K562 (cell line): ENCODE results near the gene SERPINI2. TPM values are rescaled to one million over a fixed set of nuclear protein-coding genes. Genes with fewer than 3 reads are reported as not detected.

Experiments
- ATAC-seq: fragments of 200-7000 bp; cut with Tn5 transposase; 3 replicates; pipeline ENCODE4 v1.9.1; 2020; ENCODE audit warnings: moderate library complexity
- BruUV-seq: library from RNA; stranded (reverse); fragments of 400-500 nt; replicated peaks from 2 replicates; lab custom pipeline; 2021; lab: Mats Ljungman, UMichigan
- CTCF ChIA-PET: fragments of 300-600 bp; formaldehyde crosslinking; extraction: SDS; loops from one replicate; lab custom pipeline; 2021; ENCODE audit warnings: low intra/inter-chr PET ratio; lab: Yijun Ruan, JAX
- POLR2A ChIA-PET: fragments of 300-600, 350-650 bp; sonication (Branson Sonifier 250); formaldehyde crosslinking; extraction: SDS; loops from one replicate; lab custom pipeline; 2021; ENCODE audit warnings: antibody characterized with exemption, inconsistent platforms; lab: Yijun Ruan, JAX
- DNase-seq, 4 experiments: peaks; one replicate each; pipeline versions ENCODE4 v3.0.0 to v3.0.0-alpha.2; 2011 to 2018; ENCODE audit warnings: low spot score in 3 of 4, mixed read lengths in 3 of 4; ENCODE audit errors: extremely low read depth in 1 of 4
- FAIRE-seq: peaks from 2 replicates; lab custom pipeline; 2011; peaks lifted over from hg19 to GRCh38; lab: Jason Lieb, UNC
- H2AFZ ChIP-seq: 2 replicates; pipeline ENCODE4 v1.6.0; 2011; ENCODE audit warnings: low read depth, low read length, control low read depth, inconsistent platforms
- H3K27ac ChIP-seq: fragments of 200-600 bp; 3 replicates; pipeline ENCODE4 v1.8.0; 2011; ENCODE audit warnings: low read depth, mild to moderate bottlenecking, control low read depth, inconsistent platforms, low read length, moderate library complexity, mixed read lengths; ENCODE audit errors: extremely low read depth
- H3K27me3 ChIP-seq, 2 experiments: fragments of 300-600 bp in 1 of 2; 2 replicates in 1 of 2; 3 replicates in 1 of 2; pipeline versions ENCODE4 v1.6.0 to v1.8.0; 2011; ENCODE audit warnings: inconsistent platforms in 2 of 2, low read length in 2 of 2, mild to moderate bottlenecking in 1 of 2, mixed read lengths in 1 of 2, moderate library complexity in 1 of 2; ENCODE audit not compliant: control insufficient read depth in 2 of 2, insufficient read depth in 2 of 2
- H3K36me3 ChIP-seq: fragments of 300-600 bp; 3 replicates; pipeline ENCODE4 v1.8.0; 2011; ENCODE audit warnings: mild to moderate bottlenecking, low read length, inconsistent platforms; ENCODE audit not compliant: control insufficient read depth, insufficient read depth
- H3K4me1 ChIP-seq, 2 experiments: fragments of 200-600 bp in 1 of 2; replicated peaks in 1 of 2; 2 replicates in 1 of 2; 3 replicates in 1 of 2; pipeline versions ENCODE4 v1.5.1 to v1.8.0; 2011; ENCODE audit warnings: inconsistent platforms in 2 of 2, low read length in 2 of 2, mild to moderate bottlenecking in 1 of 2, mixed read lengths in 1 of 2, moderate library complexity in 1 of 2; ENCODE audit not compliant: control insufficient read depth in 2 of 2, insufficient read depth in 2 of 2
- H3K4me2 ChIP-seq: 2 replicates; pipeline ENCODE4 v1.6.1; 2011; ENCODE audit warnings: low read length, control low read depth, inconsistent platforms, mixed read lengths; ENCODE audit not compliant: insufficient read depth
- H3K4me3 ChIP-seq: fragments of 200-600 bp; sonication (generic), shearing (Covaris generic); 2 replicates; pipeline ENCODE4 v1.5.1; 2016; ENCODE audit warnings: control low read depth, inconsistent platforms
- H3K79me2 ChIP-seq: fragments of 200-600 bp; 3 replicates; pipeline ENCODE4 v1.8.0; 2011; ENCODE audit warnings: low read length, inconsistent platforms; ENCODE audit not compliant: control insufficient read depth, insufficient read depth
- H3K9ac ChIP-seq, 2 experiments: 2 replicates each; pipeline versions ENCODE4 v1.6.0 to v1.6.1; 2011; ENCODE audit warnings: low read depth in 2 of 2, low read length in 2 of 2, control low read depth in 1 of 2, inconsistent platforms in 1 of 2, mild to moderate bottlenecking in 1 of 2, mixed read lengths in 1 of 2; ENCODE audit not compliant: insufficient read depth in 1 of 2
- H3K9me1 ChIP-seq: one replicate; pipeline ENCODE4 v1.6.0; 2011; ENCODE audit warnings: inconsistent platforms, mild to moderate bottlenecking, low read length, moderate library complexity; ENCODE audit not compliant: control insufficient read depth, insufficient read depth
- H3K9me3 ChIP-seq: replicated peaks from 2 replicates; pipeline ENCODE4 v1.5.1; 2011; ENCODE audit warnings: low read depth, low read length, inconsistent platforms; ENCODE audit not compliant: control insufficient read depth, insufficient read depth
- H4K20me1 ChIP-seq: replicated peaks from 2 replicates; pipeline ENCODE4 v1.6.1; 2011; ENCODE audit warnings: low read length, inconsistent platforms, mixed read lengths; ENCODE audit not compliant: control insufficient read depth, insufficient read depth
- BCOR ChIP-seq: fragments of 450-650 bp; IDR thresholded peaks from 2 replicates; pipeline ENCODE4 v1.6.1; 2016
- EGR1 ChIP-seq: fragments of 450-650 bp; conservative IDR thresholded peaks from 2 replicates; pipeline ENCODE4 v1.6.1; 2017; ENCODE audit warnings: mild to moderate bottlenecking
- OTX1 ChIP-seq: fragments of 450-650 bp; formaldehyde crosslinking; IDR thresholded peaks from 2 replicates; pipeline ENCODE4 v1.4.0; 2022; ENCODE audit warnings: mild to moderate bottlenecking
- RBBP5 ChIP-seq: fragments of 200-600 bp; sonication (generic); IDR thresholded peaks from 2 replicates; pipeline ENCODE4 v1.6.1; 2012; ENCODE audit warnings: borderline replicate concordance, mild to moderate bottlenecking, low read length, control low read depth, inconsistent platforms; ENCODE audit not compliant: insufficient read depth, poor library complexity, severe bottlenecking
- SIN3A ChIP-seq, 2 experiments: fragments of 150-350 bp in 1 of 2; IDR thresholded peaks; 2 replicates each; pipeline ENCODE4 v1.6.1; 2011 to 2016; ENCODE audit warnings: borderline replicate concordance in 2 of 2, low read depth in 2 of 2, low read length in 2 of 2, mild to moderate bottlenecking in 2 of 2, moderate library complexity in 2 of 2; ENCODE audit not compliant: control insufficient read depth in 1 of 2
- TAF7 ChIP-seq: fragments of 450-650 bp; IDR thresholded peaks from 2 replicates; pipeline ENCODE4 v1.6.1; 2016; ENCODE audit warnings: missing genetic modification characterization, missing compliant biosample characterization
- ZNF436 ChIP-seq: fragments of 250-450, 450-650 bp; sonication (Bioruptor Pico); formaldehyde crosslinking; IDR thresholded peaks from 2 replicates; pipeline ENCODE4 v1.7.0; 2020; ENCODE audit warnings: mild to moderate bottlenecking
- WGBS: fragments of 100-300 bp; shearing (Covaris generic); methylation state at CpG from one replicate; pipeline ENCODE4 v1.1.6; 2016; ENCODE audit warnings: low coverage, mixed read lengths; ENCODE audit not compliant: insufficient coverage; ENCODE audit errors: missing lambda C conversion rate; 5-methylcytosine and 5-hydroxymethylcytosine counted together
- in situ Hi-C: fragments of 300-500 bp; cut with MboI; formaldehyde crosslinking; loops from 4 replicates; pipeline ENCODE4 v1.15.0; 2018; ENCODE audit warnings: inconsistent platforms, mixed read lengths
- intact Hi-C: fragments of 100-400 bp; cut with micrococcal nuclease; formaldehyde crosslinking; loops from 2 replicates; pipeline ENCODE4 v1.14.2; 2022
- polyA plus RNA-seq, 8 experiments: library from polyadenylated mRNA; depleted of rRNA in 4 of 8; stranded (reverse) in 5 of 8; unstranded in 3 of 8; fragments of >200 nt; fragmentation: Nextera tagmentation in 2 of 8; fragmentation: Illumina TruSeq in 1 of 8; extraction: Ambion mirVana in 2 of 8; extraction: Trizol in 1 of 8; gene quantifications; 2 replicates each; pipeline versions ENCODE4 v1.2.1 to v1.2.3, GENCODE V29; 2011 to 2014; ENCODE audit warnings: inconsistent platforms in 1 of 8, missing spikeins in 1 of 8
- total RNA-seq, 7 experiments: library from RNA; depleted of rRNA in 6 of 7; stranded (reverse); fragments of >200 nt in 6 of 7; fragmentation: Illumina TruSeq in 2 of 7; extraction: Trizol in 2 of 7; gene quantifications; 2 replicates each; pipeline versions ENCODE4 v1.2.1 to v1.2.3, GENCODE V29; 2011 to 2021; ENCODE audit warnings: low replicate concordance in 1 of 7
- TF ChIP-seq, protein P1 (sequence below): sonication (generic); formaldehyde crosslinking; IDR thresholded peaks from 2 replicates; pipeline ENCODE4 v1.5.0; 2020; ENCODE audit warnings: missing genetic modification reagents
- TF ChIP-seq, protein P2 (sequence below): fragments of 450-650 bp; IDR thresholded peaks from 2 replicates; pipeline ENCODE4 v1.6.1; 2016; ENCODE audit warnings: missing biosample characterization, missing genetic modification characterization
- TF ChIP-seq, protein P3 (sequence below): sonication (generic); formaldehyde crosslinking; IDR thresholded peaks from 2 replicates; pipeline ENCODE4 v1.8.0; 2023; ENCODE audit warnings: mild to moderate bottlenecking, missing genetic modification reagents
- TF ChIP-seq, protein P4 (sequence below), 2 experiments: fragments of 450-650 bp; IDR thresholded peaks; 2 replicates each; pipeline ENCODE4 v1.6.1; 2016; ENCODE audit warnings: mild to moderate bottlenecking in 2 of 2, borderline replicate concordance in 1 of 2, low read depth in 1 of 2, moderate library complexity in 1 of 2

The SERPINI2 gene
- total and polyA plus RNA-seq, 9 of the 15 experiments (the other 6 are each of a cell fraction or from before 2014, with no cell fraction given), result not detected

DNA sequence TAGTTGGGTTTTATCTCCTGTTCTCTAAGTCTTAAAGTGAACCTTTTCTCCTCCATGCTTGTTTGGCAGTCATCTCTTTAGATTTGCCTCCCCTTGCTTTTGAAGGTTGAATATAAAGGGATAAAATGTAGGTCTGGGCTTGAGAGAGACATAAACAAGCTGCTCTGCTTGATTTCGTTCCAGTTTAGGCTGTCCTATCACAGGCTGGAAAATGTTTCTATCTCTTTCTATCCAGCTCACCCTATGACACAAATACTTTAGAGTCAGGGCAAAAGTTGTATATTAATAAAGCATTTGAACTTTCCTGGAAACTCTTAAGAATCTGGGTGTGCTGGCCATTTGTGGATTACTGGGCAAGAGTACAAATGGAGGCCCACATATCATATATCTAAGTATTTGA, 64.2 kb downstream of the SERPINI2 start:
- DNase-seq, result no peak
- POLR2A ChIA-PET, result no interaction called here
- H3K4me2 ChIP-seq, result no peak overlapping the region
- no peak for FAIRE-seq
- in situ Hi-C loops, result no loop called here
- no peaks in the 10 kb centered on the region for H3K36me3 ChIP-seq
- CTCF ChIA-PET, result no interaction called here
- H3K27ac ChIP-seq, result no peak overlapping the region
- no peak overlapping the region for H3K9ac ChIP-seq
- H3K9me1 ChIP-seq, result no peaks in the 10 kb centered on the region
- no peaks in the 10 kb centered on the region for H3K79me2 ChIP-seq
- no peaks in the 10 kb centered on the region for H3K4me1 ChIP-seq
- ATAC-seq, result no peak
- no TSS peak for BruUV-seq
- no peak overlapping the region for H3K4me3 ChIP-seq
- intact Hi-C loops, result no loop called here
- H3K9me3 ChIP-seq, result no peaks in the 10 kb centered on the region
- H3K27me3 ChIP-seq, result no peaks in the 10 kb centered on the region
- 0% methylated on average over 1 of the region's 1 CpG for WGBS
- H4K20me1 ChIP-seq, result no peaks in the 10 kb centered on the region
- no peak overlapping the region for H2AFZ ChIP-seq
- TF ChIP-seq ZNF436 (CRISPR knock-in tag), result no peak
- TF ChIP-seq EGR1, result no peak
- TF ChIP-seq TAF7 (tag), result no peak
- TF ChIP-seq SIN3A (IDR thresholded peaks at IDR 0.05; ENCODE audit: borderline replicate concordance in 2 of 2, control insufficient read depth in 1 of 2, low read depth in 2 of 2, low read length in 2 of 2), result no peak
- TF ChIP-seq, protein P1, sequence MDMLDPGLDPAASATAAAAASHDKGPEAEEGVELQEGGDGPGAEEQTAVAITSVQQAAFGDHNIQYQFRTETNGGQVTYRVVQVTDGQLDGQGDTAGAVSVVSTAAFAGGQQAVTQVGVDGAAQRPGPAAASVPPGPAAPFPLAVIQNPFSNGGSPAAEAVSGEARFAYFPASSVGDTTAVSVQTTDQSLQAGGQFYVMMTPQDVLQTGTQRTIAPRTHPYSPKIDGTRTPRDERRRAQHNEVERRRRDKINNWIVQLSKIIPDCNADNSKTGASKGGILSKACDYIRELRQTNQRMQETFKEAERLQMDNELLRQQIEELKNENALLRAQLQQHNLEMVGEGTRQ, result no peak
- TF ChIP-seq, protein P2, sequence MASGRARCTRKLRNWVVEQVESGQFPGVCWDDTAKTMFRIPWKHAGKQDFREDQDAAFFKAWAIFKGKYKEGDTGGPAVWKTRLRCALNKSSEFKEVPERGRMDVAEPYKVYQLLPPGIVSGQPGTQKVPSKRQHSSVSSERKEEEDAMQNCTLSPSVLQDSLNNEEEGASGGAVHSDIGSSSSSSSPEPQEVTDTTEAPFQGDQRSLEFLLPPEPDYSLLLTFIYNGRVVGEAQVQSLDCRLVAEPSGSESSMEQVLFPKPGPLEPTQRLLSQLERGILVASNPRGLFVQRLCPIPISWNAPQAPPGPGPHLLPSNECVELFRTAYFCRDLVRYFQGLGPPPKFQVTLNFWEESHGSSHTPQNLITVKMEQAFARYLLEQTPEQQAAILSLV (tag), result no peak
- TF ChIP-seq, protein P3, sequence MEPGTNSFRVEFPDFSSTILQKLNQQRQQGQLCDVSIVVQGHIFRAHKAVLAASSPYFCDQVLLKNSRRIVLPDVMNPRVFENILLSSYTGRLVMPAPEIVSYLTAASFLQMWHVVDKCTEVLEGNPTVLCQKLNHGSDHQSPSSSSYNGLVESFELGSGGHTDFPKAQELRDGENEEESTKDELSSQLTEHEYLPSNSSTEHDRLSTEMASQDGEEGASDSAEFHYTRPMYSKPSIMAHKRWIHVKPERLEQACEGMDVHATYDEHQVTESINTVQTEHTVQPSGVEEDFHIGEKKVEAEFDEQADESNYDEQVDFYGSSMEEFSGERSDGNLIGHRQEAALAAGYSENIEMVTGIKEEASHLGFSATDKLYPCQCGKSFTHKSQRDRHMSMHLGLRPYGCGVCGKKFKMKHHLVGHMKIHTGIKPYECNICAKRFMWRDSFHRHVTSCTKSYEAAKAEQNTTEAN (CRISPR knock-in tag), result no peak
- TF ChIP-seq, protein P4, sequence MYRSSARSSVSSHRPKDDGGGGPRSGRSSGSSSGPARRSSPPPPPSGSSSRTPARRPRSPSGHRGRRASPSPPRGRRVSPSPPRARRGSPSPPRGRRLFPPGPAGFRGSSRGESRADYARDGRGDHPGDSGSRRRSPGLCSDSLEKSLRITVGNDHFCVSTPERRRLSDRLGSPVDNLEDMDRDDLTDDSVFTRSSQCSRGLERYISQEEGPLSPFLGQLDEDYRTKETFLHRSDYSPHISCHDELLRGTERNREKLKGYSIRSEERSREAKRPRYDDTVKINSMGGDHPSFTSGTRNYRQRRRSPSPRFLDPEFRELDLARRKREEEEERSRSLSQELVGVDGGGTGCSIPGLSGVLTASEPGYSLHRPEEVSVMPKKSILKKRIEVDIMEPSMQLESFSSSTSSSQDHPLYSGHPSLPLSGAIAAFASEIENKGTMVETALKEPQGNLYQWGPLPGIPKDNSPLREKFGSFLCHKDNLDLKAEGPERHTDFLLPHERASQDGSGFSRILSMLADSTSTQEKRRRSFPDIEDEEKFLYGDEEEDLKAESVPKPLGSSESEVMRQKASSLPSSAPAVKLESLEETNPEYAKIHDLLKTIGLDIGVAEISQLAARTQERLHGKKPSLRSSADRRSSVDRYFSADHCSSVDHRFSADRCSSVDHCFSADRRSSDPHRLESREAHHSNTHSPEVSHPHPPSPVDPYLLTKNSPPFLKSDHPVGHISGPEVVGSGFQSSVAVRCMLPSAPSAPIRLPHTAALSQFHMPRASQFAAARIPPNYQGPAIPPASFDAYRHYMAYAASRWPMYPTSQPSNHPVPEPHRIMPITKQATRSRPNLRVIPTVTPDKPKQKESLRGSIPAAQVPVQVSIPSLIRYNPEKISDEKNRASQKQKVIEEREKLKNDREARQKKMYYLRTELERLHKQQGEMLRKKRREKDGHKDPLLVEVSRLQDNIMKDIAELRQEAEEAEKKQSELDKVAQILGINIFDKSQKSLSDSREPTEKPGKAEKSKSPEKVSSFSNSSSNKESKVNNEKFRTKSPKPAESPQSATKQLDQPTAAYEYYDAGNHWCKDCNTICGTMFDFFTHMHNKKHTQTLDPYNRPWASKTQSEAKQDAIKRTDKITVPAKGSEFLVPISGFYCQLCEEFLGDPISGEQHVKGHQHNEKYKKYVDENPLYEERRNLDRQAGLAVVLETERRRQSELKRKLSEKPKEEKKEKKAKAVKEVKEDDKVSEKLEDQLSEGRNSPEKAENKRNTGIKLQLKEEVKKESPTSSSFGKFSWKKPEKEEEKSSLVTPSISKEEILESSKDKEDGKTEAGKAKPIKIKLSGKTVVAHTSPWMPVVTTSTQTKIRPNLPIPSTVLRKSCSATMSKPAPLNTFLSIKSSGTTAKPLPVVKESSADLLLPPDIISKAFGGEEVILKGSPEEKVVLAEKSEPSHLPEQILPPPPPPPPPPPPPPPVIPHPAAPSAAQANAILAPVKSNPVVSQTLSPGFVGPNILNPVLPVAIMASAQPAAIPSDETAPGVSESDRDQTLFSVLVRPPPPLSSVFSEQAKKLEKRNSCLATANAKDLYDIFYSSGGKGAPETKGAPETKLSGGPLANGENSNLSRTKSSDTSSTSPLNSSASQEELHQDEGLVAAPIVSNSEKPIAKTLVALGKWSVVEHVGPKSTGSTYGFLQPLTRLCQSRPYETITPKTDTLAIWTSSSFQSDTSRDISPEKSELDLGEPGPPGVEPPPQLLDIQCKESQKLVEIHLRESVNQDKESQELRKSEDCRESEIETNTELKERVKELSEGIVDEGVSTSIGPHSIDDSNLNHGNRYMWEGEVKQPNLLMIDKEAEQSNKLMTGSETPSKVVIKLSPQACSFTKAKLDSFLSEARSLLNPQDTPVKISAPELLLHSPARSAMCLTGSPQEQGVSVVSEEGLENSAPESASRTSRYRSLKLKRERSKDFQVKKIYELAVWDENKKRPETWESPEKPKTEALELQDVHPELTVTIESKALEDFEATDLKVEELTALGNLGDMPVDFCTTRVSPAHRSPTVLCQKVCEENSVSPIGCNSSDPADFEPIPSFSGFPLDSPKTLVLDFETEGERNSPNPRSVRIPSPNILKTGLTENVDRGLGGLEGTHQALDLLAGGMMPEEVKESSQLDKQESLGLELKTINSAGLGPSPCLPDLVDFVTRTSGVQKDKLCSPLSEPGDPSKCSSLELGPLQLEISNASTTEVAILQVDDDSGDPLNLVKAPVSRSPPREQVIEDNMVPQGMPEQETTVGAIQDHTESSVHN (IDR thresholded peaks at IDR 0.05; ENCODE audit: borderline replicate concordance in 1 of 2, low read depth in 1 of 2), result no peak
- TF ChIP-seq OTX1 (CRISPR knock-in tag), result no peak
- TF ChIP-seq RBBP5, result no peak
- no peak for TF ChIP-seq BCOR
